ENCODE measurements around the gene UACA. TPM values are rescaled to one million over a fixed set of nuclear protein-coding genes. Genes with fewer than 3 reads are reported as not detected.

Gene UACA
- total and polyA plus RNA-seq, 2 donors (not counting 3 experiments of a cell fraction or from before 2014, with no cell fraction given), result 167 to 292 TPM

DNA sequence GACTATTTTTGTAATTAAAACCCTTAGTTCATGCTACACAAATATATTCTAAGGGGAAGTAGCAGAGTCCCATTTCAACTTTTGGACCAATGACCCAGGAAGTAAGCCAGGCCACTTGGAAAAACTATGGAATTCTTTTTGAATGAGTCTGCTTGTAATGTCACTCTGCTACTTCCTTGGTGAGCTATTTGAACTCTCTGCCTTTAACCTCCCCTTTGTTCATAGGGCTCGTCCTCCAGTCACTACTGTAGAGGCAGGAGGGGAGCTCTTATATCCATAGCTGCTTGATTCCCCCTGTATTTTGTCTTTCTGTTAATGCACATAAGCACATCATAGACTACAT lies 119.6 kb downstream of the UACA start:
- Histone ChIP-seq H2AFZ (ENCODE audit: low read depth, low read length) (no peak overlapping the region), H3K36me3 (ENCODE audit: control insufficient read depth in 2 of 2, extremely low read depth in 1 of 2, insufficient read depth in 2 of 2, low read length in 2 of 2) (no peaks in the 10 kb centered on the region), H3K9me1 (replicated peaks; ENCODE audit: control insufficient read depth, extremely low read depth, insufficient read depth, low read length) (no peaks in the 10 kb centered on the region), H3K79me2 (ENCODE audit: control insufficient read depth, insufficient read depth, low read length) (no peaks in the 10 kb centered on the region), H4K20me1 (replicated peaks; ENCODE audit: control insufficient read depth, extremely low read depth, insufficient read depth, low read length) (no peaks in the 10 kb centered on the region), H3K27ac (ENCODE audit: insufficient read depth, low read depth, low read length) (no peak overlapping the region), H3K9ac (replicated peaks; ENCODE audit: extremely low read depth, insufficient read depth, low read length) (no peak overlapping the region), H3K4me1 (ENCODE audit: control insufficient read depth, extremely low read depth, insufficient read depth, low read length) (no peaks in the 10 kb centered on the region), H3K9me3 (replicated peaks; ENCODE audit: control insufficient read depth, insufficient read depth, low read length) (no peaks in the 10 kb centered on the region), H3K4me3 (replicated peaks in 1 of 3; ENCODE audit: insufficient read depth in 1 of 3, low read depth in 1 of 3, low read length in 3 of 3) (no peak overlapping the region), H3K4me2 (ENCODE audit: insufficient read depth, low read length) (no peak overlapping the region), H3K27me3 (ENCODE audit: control insufficient read depth in 2 of 2, insufficient read depth in 2 of 2, low read length in 2 of 2) (no peaks in the 10 kb centered on the region)
- POLR2A ChIA-PET, result no interaction called here
- CTCF ChIA-PET, result interaction anchor here (1.9 kb wide), 1 partner anchor 75 kb away, joined by 6 read pairs; no protein-coding TSS in a partner anchor
- FAIRE-seq (no peak), DNase-seq (ENCODE audit: low read depth, low spot score) (no peak)
- dilution Hi-C loops (cut with MboI; ENCODE audit: extremely low pct_ligation_motif_present, low sequenced_read_pairs) (no loop called here), intact Hi-C loops (cut with micrococcal nuclease) (no loop called here)
- BruUV-seq (replicated peaks), result no TSS peak
- TF ChIP-seq MAX (IDR thresholded peaks at IDR 0.05; ENCODE audit: insufficient read depth, insufficient read length), result no peak
- no peak for TF ChIP-seq GATA2 (IDR thresholded peaks at IDR 0.05; ENCODE audit: insufficient read depth, insufficient read length, low read depth, low read length)
- TF ChIP-seq, protein P1, sequence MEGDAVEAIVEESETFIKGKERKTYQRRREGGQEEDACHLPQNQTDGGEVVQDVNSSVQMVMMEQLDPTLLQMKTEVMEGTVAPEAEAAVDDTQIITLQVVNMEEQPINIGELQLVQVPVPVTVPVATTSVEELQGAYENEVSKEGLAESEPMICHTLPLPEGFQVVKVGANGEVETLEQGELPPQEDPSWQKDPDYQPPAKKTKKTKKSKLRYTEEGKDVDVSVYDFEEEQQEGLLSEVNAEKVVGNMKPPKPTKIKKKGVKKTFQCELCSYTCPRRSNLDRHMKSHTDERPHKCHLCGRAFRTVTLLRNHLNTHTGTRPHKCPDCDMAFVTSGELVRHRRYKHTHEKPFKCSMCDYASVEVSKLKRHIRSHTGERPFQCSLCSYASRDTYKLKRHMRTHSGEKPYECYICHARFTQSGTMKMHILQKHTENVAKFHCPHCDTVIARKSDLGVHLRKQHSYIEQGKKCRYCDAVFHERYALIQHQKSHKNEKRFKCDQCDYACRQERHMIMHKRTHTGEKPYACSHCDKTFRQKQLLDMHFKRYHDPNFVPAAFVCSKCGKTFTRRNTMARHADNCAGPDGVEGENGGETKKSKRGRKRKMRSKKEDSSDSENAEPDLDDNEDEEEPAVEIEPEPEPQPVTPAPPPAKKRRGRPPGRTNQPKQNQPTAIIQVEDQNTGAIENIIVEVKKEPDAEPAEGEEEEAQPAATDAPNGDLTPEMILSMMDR (IDR thresholded peaks at IDR 0.05; ENCODE audit: extremely low read depth in 1 of 2, insufficient read depth in 1 of 2, low read depth in 1 of 2, low read length in 2 of 2), result no peak
- no peak for TF ChIP-seq JUN (IDR thresholded peaks at IDR 0.05; ENCODE audit: borderline replicate concordance, insufficient read depth, insufficient read length, low read depth)
- no peak for TF ChIP-seq POLR2A (IDR thresholded peaks at IDR 0.05; ENCODE audit: low read depth, low read length)
- TF ChIP-seq POLR2AphosphoS5 (IDR thresholded peaks at IDR 0.05; ENCODE audit: insufficient read depth, low read depth, low read length), result no peak
- TF ChIP-seq EZH2 (IDR thresholded peaks at IDR 0.05; ENCODE audit: borderline replicate concordance, low read depth, low read length, severe bottlenecking), result no peak
- TF ChIP-seq FOS (IDR thresholded peaks at IDR 0.05; ENCODE audit: borderline replicate concordance, insufficient read depth, low read length), result no peak
- no peak for TF ChIP-seq MYC (IDR thresholded peaks at IDR 0.05; ENCODE audit: low read depth, low read length)
